ENCODE measurements around the gene TUBA8.

DNA sequence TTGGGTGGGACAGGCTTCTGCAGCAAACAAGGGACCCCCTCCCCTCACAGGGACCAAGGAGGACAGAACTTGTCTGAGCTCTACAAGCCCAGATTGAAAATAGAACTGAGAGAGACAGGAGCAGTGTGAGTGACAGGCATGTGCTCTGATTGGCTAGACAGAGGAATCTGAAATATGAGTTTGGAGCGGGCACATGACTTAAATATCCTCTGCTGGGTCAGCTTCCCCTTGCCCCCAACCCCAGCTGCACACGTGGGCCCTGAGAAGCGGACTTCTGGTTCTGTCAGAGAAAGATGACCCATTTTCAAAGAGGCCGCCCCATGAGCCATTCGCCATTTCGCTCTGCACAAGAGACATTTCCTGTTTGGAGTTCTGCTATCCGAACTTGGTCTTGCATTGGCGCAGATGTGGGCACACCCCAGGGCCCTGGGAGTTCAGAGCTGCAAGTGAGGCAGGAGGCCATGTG lies 5.3 kb downstream of the TUBA8 start:
- TF ChIP-seq POLR2A (IDR thresholded peaks at IDR 0.05; ENCODE audit: low read depth) (no peak), POLR2AphosphoS5 (IDR thresholded peaks at IDR 0.05) (no peak), EP300 (IDR thresholded peaks at IDR 0.05) (no peak)
- TF ChIP-seq, protein P1, sequence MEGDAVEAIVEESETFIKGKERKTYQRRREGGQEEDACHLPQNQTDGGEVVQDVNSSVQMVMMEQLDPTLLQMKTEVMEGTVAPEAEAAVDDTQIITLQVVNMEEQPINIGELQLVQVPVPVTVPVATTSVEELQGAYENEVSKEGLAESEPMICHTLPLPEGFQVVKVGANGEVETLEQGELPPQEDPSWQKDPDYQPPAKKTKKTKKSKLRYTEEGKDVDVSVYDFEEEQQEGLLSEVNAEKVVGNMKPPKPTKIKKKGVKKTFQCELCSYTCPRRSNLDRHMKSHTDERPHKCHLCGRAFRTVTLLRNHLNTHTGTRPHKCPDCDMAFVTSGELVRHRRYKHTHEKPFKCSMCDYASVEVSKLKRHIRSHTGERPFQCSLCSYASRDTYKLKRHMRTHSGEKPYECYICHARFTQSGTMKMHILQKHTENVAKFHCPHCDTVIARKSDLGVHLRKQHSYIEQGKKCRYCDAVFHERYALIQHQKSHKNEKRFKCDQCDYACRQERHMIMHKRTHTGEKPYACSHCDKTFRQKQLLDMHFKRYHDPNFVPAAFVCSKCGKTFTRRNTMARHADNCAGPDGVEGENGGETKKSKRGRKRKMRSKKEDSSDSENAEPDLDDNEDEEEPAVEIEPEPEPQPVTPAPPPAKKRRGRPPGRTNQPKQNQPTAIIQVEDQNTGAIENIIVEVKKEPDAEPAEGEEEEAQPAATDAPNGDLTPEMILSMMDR (IDR thresholded peaks at IDR 0.05): no peak

Data from esophagus muscularis mucosa (tissue), 4 donors.